HepG2 (cell line): Measurements from ENCODE around the gene TMTC2. TPM values are rescaled to one million over a fixed set of nuclear protein-coding genes. Genes with fewer than 3 reads are reported as not detected.

Experiments
- ATAC-seq: fragments of 200-7000 bp; cut with Tn5 transposase; 3 replicates; pipeline ENCODE4 v1.9.1; 2020; ENCODE audit warnings: mild to moderate bottlenecking, moderate library complexity
- BruUV-seq: library from RNA; stranded (reverse); fragments of 400-500 nt; replicated peaks from 2 replicates; lab custom pipeline; 2021; lab: Mats Ljungman, UMichigan
- CTCF ChIA-PET: fragments of 300-600 bp; formaldehyde crosslinking; extraction: SDS; loops from one replicate; lab custom pipeline; 2021; ENCODE audit warnings: low total read pairs, inconsistent platforms, low intra/inter-chr PET ratio; lab: Yijun Ruan, JAX
- POLR2A ChIA-PET: fragments of 350-600 bp; sonication (Branson Sonifier 250); formaldehyde crosslinking; loops from one replicate; lab custom pipeline; 2020; ENCODE audit warnings: antibody characterized with exemption, inconsistent platforms; lab: Yijun Ruan, JAX
- DNase-seq: peaks from one replicate; pipeline ENCODE4 v3.0.0-alpha.2; 2015; ENCODE audit warnings: low spot score
- FAIRE-seq: peaks from 3 replicates; lab custom pipeline; 2011; peaks lifted over from hg19 to GRCh38; lab: Jason Lieb, UNC
- H2AFZ ChIP-seq: one replicate; pipeline ENCODE4 v1.6.1; 2011; ENCODE audit warnings: low read length, inconsistent platforms
- H3K27ac ChIP-seq: fragments of 300-600 bp; 3 replicates; pipeline ENCODE4 v1.8.0; 2011; ENCODE audit warnings: mixed run types, mild to moderate bottlenecking, mixed read lengths, low read length, inconsistent platforms; ENCODE audit not compliant: insufficient read depth; ENCODE audit errors: extremely low read length
- H3K27me3 ChIP-seq, 2 experiments: fragments of 200-600 bp in 1 of 2; 2 replicates in 1 of 2; 3 replicates in 1 of 2; pipeline versions ENCODE4 v1.6.0 to v1.8.0; 2011; ENCODE audit warnings: low read length in 2 of 2, mild to moderate bottlenecking in 2 of 2, moderate library complexity in 2 of 2, inconsistent platforms in 1 of 2; ENCODE audit not compliant: insufficient read depth in 2 of 2, control insufficient read depth in 1 of 2
- H3K36me3 ChIP-seq, 2 experiments: fragments of 200-600 bp in 1 of 2; replicated peaks in 1 of 2; 2 replicates in 1 of 2; 3 replicates in 1 of 2; pipeline versions ENCODE4 v1.5.1 to v1.8.0; 2011; ENCODE audit warnings: low read length in 2 of 2, inconsistent platforms in 1 of 2; ENCODE audit not compliant: insufficient read depth in 2 of 2, control insufficient read depth in 1 of 2
- H3K4me1 ChIP-seq: 2 replicates; pipeline ENCODE4 v1.5.1; 2012; ENCODE audit warnings: low read length, inconsistent platforms; ENCODE audit not compliant: insufficient read depth
- H3K4me2 ChIP-seq: 2 replicates; pipeline ENCODE4 v1.6.0; 2011; ENCODE audit warnings: low read depth, low read length, inconsistent platforms
- H3K4me3 ChIP-seq, 3 experiments: fragments of 200-600 bp in 1 of 3; sonication (generic), shearing (Covaris generic) in 1 of 3; replicated peaks in 1 of 3; 2 replicates each; pipeline ENCODE4 v1.5.1; 2011 to 2016; ENCODE audit warnings: low read length in 3 of 3, inconsistent platforms in 2 of 3, low read depth in 2 of 3, mild to moderate bottlenecking in 2 of 3, control low read depth in 1 of 3, mixed read lengths in 1 of 3; ENCODE audit not compliant: insufficient read depth in 1 of 3
- H3K79me2 ChIP-seq: one replicate; pipeline ENCODE4 v1.6.1; 2011; ENCODE audit warnings: low read length, inconsistent platforms; ENCODE audit not compliant: insufficient read depth
- H3K9ac ChIP-seq: 2 replicates; pipeline ENCODE4 v1.6.0; 2011; ENCODE audit warnings: mild to moderate bottlenecking, low read depth, low read length, inconsistent platforms; ENCODE audit not compliant: insufficient read depth
- H3K9me3 ChIP-seq: 2 replicates; pipeline ENCODE4 v1.5.1; 2012; ENCODE audit warnings: mild to moderate bottlenecking, low read length
- H4K20me1 ChIP-seq: 2 replicates; pipeline ENCODE4 v1.6.0; 2011; ENCODE audit warnings: inconsistent platforms, mild to moderate bottlenecking, low read length, moderate library complexity; ENCODE audit not compliant: insufficient read depth
- ATF1 ChIP-seq: IDR thresholded peaks from 2 replicates; pipeline ENCODE4 v1.6.1; 2016; ENCODE audit warnings: mild to moderate bottlenecking, control low read depth
- CC2D1A ChIP-seq: sonication (generic); formaldehyde crosslinking; IDR thresholded peaks from 2 replicates; pipeline ENCODE4 v1.8.1; 2023; ENCODE audit warnings: mild to moderate bottlenecking, missing genetic modification reagents
- ELF3 ChIP-seq: IDR thresholded peaks from 2 replicates; pipeline ENCODE4 v1.6.1; 2016; ENCODE audit warnings: missing genetic modification reagents, missing compliant biosample characterization
- FOXO1 ChIP-seq: sonication (generic); formaldehyde crosslinking; IDR thresholded peaks from 2 replicates; pipeline ENCODE4 v1.4.0; 2020; ENCODE audit warnings: missing genetic modification reagents
- GATAD1 ChIP-seq: IDR thresholded peaks from 2 replicates; pipeline ENCODE4 v1.6.1; 2016; ENCODE audit warnings: missing genetic modification reagents, missing compliant biosample characterization
- JUND ChIP-seq: sonication (generic); formaldehyde crosslinking; IDR thresholded peaks from 2 replicates; pipeline ENCODE4 v1.8.0; 2022; ENCODE audit warnings: mild to moderate bottlenecking, missing genetic modification reagents
- KDM5A ChIP-seq: fragments of 200-600 bp; sonication (generic); IDR thresholded peaks from 2 replicates; pipeline ENCODE4 v1.7.0; 2018; ENCODE audit warnings: antibody characterized with exemption, mild to moderate bottlenecking, low read length, borderline replicate concordance
- PHB2 ChIP-seq: fragments of 450-650 bp; IDR thresholded peaks from 2 replicates; pipeline ENCODE4 v1.6.1; 2018; ENCODE audit not compliant: partially characterized antibody
- SRSF4 ChIP-seq: fragments of 200-400 bp; formaldehyde crosslinking; IDR thresholded peaks from one replicate; pipeline ENCODE4 v1.6.1; 2018; ENCODE audit warnings: mild to moderate bottlenecking, low read depth, low read length, moderate library complexity; ENCODE audit not compliant: poor library complexity, severe bottlenecking
- TEAD2 ChIP-seq: sonication (generic); formaldehyde crosslinking; IDR thresholded peaks from 2 replicates; pipeline ENCODE4 v1.9.0; 2021; ENCODE audit warnings: missing genetic modification reagents
- ZNF709 ChIP-seq: sonication (generic); formaldehyde crosslinking; IDR thresholded peaks from 2 replicates; pipeline ENCODE4 v1.5.0; 2020; ENCODE audit warnings: mild to moderate bottlenecking, missing genetic modification reagents
- WGBS: methylation state at CpG from one replicate; pipeline ENCODE4 v1.1.6; 2017; ENCODE audit warnings: low lambda C conversion rate; 5-methylcytosine and 5-hydroxymethylcytosine counted together
- in situ Hi-C: cut with HindIII; loops from 2 replicates; pipeline ENCODE4 v1.10.0; 2017; ENCODE audit warnings: low pct_unique_long_range_greater_than_20kb; ENCODE audit not compliant: extremely low pct_ligation_motif_present
- intact Hi-C: fragments of 100-400 bp; cut with micrococcal nuclease; formaldehyde crosslinking; loops from one replicate; pipeline ENCODE4 v1.10.0; 2022; ENCODE audit not compliant: unreplicated experiment
- polyA plus RNA-seq, 8 experiments: library from polyadenylated mRNA; depleted of rRNA in 3 of 8; stranded (reverse) in 7 of 8; unstranded in 1 of 8; fragments of >200 nt; fragmentation: Illumina TruSeq in 4 of 8; extraction: Trizol in 4 of 8; gene quantifications; 2 replicates each; pipeline versions ENCODE4 v1.2.1 to v1.2.3, GENCODE V29; 2011 to 2016; ENCODE audit warnings: low read depth in 4 of 8, missing spikeins in 1 of 8, mixed read lengths in 1 of 8; ENCODE audit not compliant: insufficient read depth in 1 of 8
- total RNA-seq, 5 experiments: library from RNA; depleted of rRNA; stranded (reverse); fragments of >200 nt; fragmentation: Illumina TruSeq; extraction: Trizol; gene quantifications; 2 replicates each; pipeline ENCODE4 v1.2.3, GENCODE V29; 2016; ENCODE audit warnings: low read depth in 1 of 5
- TF ChIP-seq, protein P1 (sequence below): sonication (generic); formaldehyde crosslinking; conservative IDR thresholded peaks from 2 replicates; pipeline ENCODE4 v1.4.0; 2020; ENCODE audit warnings: missing genetic modification reagents
- TF ChIP-seq, protein P2 (sequence below): sonication (generic); formaldehyde crosslinking; IDR thresholded peaks from 2 replicates; pipeline ENCODE4 v1.4.0; 2020; ENCODE audit warnings: missing genetic modification reagents, borderline replicate concordance
- TF ChIP-seq, protein P3 (sequence below): sonication (generic); formaldehyde crosslinking; IDR thresholded peaks from 2 replicates; pipeline ENCODE4 v1.8.1; 2023; ENCODE audit warnings: mild to moderate bottlenecking, moderate library complexity, missing genetic modification reagents

The TMTC2 gene
- total and polyA plus RNA-seq, 2 of the 13 experiments (the other 11 are each of a cell fraction or from before 2014, with no cell fraction given): 0.55 to 0.63 TPM

DNA sequence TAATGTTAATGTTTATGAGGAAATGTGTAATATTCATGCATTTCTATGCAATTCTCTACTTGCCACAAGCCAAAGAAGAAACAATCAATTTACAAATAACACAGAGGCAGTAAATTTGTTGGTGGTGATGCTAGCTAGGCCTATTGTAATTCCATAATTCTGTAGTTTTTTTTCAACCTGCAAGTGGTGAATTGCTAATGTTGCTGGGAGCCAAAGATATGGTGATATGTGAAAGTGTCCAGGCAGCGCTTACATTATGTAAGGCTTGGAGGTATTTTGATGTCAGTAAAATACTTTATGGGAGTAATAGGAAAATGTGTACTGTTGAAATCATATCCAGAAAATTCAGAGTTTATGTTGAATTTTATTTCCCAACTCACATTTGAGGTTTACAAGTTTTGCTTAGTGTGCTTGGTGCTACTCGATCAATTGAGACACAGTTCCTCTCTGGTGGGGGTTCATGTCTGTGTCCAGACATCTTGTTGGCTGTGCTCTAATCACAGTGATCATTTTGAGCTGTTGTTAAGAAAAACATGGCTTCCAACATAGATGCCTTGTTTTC lies 23.2 kb downstream of the TMTC2 start:
- CTCF ChIA-PET: no interaction called here
- no peak overlapping the region for H2AFZ ChIP-seq
- POLR2A ChIA-PET: no interaction called here
- no TSS peak for BruUV-seq
- H3K4me1 ChIP-seq: no peaks in the 10 kb centered on the region
- no peaks in the 10 kb centered on the region for H3K79me2 ChIP-seq
- DNase-seq (no peak), ATAC-seq (no peak), FAIRE-seq (no peak)
- H4K20me1 ChIP-seq: no peaks in the 10 kb centered on the region
- H3K4me3 ChIP-seq: no peak overlapping the region
- no peaks in the 10 kb centered on the region for H3K27me3 ChIP-seq
- no peak overlapping the region for H3K27ac ChIP-seq
- no peak overlapping the region for H3K4me2 ChIP-seq
- in situ Hi-C loops: no loop called here
- H3K9me3 ChIP-seq: no peaks in the 10 kb centered on the region
- no peaks in the 10 kb centered on the region for H3K36me3 ChIP-seq
- TF ChIP-seq ATF1 (CRISPR knock-in tag): no peak
- no peak for TF ChIP-seq SRSF4
- TF ChIP-seq FOXO1: no peak
- TF ChIP-seq ELF3 (CRISPR knock-in tag): no peak
- TF ChIP-seq, protein P1, sequence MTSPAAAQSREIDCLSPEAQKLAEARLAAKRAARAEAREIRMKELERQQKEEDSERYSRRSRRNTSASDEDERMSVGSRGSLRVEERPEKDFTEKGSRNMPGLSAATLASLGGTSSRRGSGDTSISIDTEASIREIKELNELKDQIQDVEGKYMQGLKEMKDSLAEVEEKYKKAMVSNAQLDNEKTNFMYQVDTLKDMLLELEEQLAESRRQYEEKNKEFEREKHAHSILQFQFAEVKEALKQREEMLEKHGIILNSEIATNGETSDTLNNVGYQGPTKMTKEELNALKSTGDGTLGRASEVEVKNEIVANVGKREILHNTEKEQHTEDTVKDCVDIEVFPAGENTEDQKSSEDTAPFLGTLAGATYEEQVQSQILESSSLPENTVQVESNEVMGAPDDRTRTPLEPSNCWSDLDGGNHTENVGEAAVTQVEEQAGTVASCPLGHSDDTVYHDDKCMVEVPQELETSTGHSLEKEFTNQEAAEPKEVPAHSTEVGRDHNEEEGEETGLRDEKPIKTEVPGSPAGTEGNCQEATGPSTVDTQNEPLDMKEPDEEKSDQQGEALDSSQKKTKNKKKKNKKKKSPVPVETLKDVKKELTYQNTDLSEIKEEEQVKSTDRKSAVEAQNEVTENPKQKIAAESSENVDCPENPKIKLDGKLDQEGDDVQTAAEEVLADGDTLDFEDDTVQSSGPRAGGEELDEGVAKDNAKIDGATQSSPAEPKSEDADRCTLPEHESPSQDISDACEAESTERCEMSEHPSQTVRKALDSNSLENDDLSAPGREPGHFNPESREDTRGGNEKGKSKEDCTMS (CRISPR knock-in tag): no peak
- H3K9ac ChIP-seq: no peak overlapping the region
- intact Hi-C loops: no loop called here
- WGBS: 0% methylated on average over 2 of the region's 2 CpGs

DNA sequence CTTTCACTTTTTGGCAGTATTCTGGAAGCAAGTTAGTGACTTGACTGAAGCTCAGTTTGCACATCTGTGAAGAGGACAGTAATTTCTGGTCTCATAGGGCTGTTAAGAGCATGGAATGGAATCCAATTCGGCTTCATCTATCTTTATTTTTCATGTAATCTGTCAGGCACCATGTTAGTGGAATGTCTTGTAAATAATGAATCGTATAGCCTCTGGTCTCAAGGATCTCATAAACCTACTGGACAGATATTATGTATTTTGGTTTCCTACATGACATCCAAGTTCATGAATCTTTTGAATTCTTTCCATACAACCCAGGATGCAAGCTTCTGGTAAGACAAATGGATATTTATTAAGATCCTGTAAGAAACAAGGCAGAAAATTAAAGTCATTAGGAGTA lies 24.0 kb downstream of the TMTC2 start:
- in situ Hi-C loops: no loop called here
- 6% methylated on average over 2 of the region's 2 CpGs for WGBS
- H3K4me3 ChIP-seq: no peak overlapping the region
- H3K4me1 ChIP-seq: no peaks in the 10 kb centered on the region
- H2AFZ ChIP-seq: no peak overlapping the region
- H3K27me3 ChIP-seq: no peaks in the 10 kb centered on the region
- no peaks in the 10 kb centered on the region for H3K9me3 ChIP-seq
- H4K20me1 ChIP-seq: no peaks in the 10 kb centered on the region
- POLR2A ChIA-PET: no interaction called here
- no peak overlapping the region for H3K9ac ChIP-seq
- BruUV-seq: no TSS peak
- H3K36me3 ChIP-seq: no peaks in the 10 kb centered on the region
- FAIRE-seq: no peak
- no peak for ATAC-seq
- no peak overlapping the region for H3K4me2 ChIP-seq
- intact Hi-C loops: no loop called here
- no peak overlapping the region for H3K27ac ChIP-seq
- DNase-seq: no peak
- CTCF ChIA-PET: no interaction called here
- no peaks in the 10 kb centered on the region for H3K79me2 ChIP-seq
- no peak for TF ChIP-seq KDM5A
- TF ChIP-seq, protein P2, sequence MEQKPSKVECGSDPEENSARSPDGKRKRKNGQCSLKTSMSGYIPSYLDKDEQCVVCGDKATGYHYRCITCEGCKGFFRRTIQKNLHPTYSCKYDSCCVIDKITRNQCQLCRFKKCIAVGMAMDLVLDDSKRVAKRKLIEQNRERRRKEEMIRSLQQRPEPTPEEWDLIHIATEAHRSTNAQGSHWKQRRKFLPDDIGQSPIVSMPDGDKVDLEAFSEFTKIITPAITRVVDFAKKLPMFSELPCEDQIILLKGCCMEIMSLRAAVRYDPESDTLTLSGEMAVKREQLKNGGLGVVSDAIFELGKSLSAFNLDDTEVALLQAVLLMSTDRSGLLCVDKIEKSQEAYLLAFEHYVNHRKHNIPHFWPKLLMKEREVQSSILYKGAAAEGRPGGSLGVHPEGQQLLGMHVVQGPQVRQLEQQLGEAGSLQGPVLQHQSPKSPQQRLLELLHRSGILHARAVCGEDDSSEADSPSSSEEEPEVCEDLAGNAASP (CRISPR knock-in tag): no peak
- no peak for TF ChIP-seq ZNF709 (CRISPR knock-in tag)
- TF ChIP-seq GATAD1 (CRISPR knock-in tag): no peak
- TF ChIP-seq PHB2: no peak
- TF ChIP-seq TEAD2: no peak
- TF ChIP-seq ELF3 (CRISPR knock-in tag): no peak
- TF ChIP-seq, protein P3, sequence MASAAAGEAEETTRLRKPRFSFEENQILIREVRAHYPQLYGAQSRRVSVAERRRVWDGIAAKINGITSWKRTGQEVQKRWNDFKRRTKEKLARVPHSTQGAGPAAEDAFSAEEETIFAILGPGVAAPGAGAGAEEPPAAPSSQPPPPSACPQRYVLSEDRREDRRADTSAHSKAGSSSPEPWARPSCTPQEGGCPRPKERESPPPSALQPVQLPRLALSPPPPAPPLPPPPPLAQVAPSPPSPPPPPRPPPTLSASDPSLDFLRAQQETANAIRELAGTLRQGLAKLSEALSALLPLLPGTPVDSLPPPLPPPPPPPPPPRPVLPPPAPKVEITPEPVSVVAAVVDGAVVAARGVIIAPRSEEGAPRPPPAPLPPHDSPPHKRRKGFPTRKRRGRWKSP (CRISPR knock-in tag): no peak
- TF ChIP-seq CC2D1A: no peak
- TF ChIP-seq JUND: no peak
